ENCODE measurements around the gene PCCA.
"Not testable (repeated sequence)": the region's sequence is repeated elsewhere in the genome, so short reads cannot be mapped to it uniquely, and the experiment has no call there.

PCCA gene

DNA sequence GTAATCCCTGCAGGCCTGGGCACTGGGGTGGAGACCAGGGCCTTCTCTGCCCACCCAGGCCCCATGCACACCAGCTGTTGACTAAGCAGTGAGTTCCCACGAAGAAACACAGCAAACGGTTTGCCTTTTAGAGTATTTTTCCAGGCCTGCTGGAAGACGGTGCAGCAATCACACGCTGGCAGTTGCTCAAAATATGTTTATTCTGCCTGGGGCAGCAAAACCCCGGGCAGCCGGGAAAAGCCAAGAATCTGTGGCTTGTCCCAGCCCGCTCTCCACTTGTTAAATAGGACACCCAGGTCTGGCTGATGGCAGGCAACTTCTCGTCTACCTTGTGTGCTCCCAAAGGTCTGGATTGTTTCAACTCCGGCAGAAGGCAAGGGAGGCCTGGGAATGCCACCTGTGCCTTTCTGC is 458.9 kb downstream of the PCCA start:
- no peak for DNase-seq

DNA sequence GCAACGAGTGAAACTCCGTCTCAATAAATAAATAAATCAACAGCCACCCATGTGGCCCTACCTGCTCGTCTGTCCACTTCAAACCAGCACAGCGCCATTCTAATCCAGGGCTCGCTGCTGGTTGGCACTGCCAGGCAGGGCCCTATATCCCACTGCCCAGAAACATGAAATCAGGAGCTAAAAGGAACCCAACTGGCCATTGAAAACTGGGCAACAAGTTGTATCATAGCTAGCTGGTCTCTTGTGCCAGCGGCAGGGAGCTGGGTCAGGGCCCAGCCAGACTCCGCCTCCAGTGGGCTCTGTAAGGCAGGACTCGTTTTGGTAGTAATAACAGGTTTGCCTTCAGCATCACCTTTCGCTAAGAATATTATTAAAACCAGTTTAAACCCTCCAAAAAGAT is 460.4 kb downstream of the PCCA start:
- no peak for DNase-seq

DNA sequence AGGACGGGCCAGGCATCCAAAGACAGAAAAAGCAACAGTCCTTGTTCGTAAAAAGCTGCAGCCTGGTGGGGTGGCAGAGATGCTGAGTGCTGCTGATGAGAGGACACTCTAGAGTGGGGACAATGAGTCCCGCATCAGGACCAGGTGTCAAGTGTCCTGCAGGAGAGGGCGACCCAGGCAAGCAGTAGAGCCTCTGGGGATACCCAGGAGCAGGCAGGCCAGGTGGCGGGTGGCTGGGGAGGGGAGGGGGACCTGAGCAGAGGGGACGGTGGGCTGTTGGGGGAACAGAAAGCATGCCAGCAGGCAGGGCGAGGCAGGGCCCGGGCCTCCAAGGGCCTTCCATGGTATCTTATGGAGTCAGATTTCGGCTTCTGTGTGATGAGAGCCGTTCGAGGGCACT is 463.9 kb downstream of the PCCA start:
- DNase-seq, result peak in 1 of 3 experiments; percentile 68

DNA sequence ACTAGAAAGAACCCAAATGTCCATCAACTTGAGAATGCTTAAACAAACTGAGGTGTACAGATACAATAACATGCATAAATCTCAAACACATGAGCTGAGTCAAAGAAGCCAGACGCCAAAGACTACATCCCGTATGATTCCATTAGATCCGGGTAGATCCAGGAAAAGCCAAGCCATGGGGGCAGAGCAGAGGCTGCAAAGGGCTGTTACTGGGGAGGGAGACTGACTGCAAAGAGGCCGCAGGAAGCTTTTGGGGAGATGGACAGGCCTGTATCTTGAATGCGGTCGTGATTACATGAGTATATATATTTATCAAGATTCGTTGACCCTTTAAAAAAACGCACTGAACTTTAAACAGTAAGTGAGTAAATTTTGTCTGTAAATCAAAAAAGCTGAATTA is 471.0 kb downstream of the PCCA start:
- DNase-seq, result no peak

DNA sequence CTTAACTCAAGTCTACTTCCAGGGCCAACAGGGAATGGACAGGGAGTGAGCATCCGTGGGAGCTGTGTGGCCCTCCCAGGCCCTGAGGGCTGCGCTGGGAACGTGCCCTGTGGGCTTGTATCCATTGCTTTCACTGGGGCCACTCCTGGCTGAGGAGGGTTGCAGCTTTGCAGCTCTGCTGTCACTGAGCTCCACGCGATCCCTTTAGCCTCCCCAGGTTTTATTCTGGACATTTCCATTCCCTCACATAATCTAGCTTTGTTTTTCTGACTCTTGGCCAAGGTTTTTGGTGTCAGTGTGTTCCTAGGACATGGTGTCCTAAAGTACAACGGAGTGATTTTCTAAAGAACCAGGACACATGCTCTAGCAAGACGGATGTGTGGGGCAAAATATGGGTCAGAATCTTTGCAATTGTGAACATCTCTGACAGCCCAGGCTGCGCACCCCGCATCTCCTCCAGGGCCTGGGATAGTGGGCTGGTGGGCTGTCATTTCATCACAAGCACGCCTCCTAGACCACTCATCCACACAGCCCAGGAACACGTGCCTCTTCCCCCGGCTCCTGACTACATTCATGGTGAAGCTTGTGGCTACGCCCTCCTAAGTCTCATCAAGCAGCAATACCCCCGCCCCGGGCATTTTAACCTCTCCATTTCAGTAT is 471.7 kb downstream of the PCCA start:
- DNase-seq, result no peak

DNA sequence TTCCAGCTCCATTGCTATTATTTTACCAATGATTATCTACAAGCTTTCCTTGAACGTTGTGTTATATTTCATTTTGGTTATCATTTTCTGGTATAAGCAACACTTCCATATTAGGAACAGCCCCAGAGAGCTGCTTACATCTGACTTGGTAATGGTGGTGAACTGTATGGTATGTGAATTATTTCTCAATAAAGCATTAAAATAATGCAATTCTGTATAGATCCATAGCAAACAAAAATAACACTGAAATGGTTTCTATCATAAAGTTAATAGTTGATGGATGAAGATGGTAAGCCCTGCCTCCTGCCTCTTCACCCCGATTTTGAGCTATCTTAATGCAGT is 472.2 kb downstream of the PCCA start:
- no peak for DNase-seq

DNA sequence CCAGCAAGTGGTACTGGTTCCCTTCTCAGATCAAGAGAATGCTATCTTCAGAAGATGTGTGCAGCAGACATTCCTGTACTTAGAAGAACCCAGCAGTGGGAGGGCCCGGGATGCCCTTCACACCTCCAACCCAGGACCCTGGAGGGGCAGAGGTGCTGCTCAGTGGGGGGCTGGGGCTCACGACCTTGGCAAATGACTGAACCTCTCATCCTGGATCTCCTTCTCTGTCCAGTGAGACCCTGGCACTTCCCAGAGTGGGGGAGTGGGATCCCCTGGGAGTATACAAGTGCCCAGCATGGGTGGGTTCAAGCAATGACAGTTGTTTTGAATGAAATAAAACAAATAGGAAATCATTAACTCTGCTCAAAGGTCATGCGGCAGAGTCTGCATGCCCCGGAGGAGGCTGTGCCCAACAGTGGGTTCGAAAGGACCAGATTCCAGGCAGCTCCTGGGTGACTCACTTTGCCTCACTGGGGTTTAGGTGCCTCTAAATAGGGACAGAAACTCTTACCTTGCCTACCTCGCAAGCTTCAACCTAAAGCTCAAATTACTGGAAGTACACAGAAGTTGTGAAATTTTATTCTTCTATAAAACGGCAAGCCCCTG is 472.8 kb downstream of the PCCA start:
- DNase-seq, result no peak

DNA sequence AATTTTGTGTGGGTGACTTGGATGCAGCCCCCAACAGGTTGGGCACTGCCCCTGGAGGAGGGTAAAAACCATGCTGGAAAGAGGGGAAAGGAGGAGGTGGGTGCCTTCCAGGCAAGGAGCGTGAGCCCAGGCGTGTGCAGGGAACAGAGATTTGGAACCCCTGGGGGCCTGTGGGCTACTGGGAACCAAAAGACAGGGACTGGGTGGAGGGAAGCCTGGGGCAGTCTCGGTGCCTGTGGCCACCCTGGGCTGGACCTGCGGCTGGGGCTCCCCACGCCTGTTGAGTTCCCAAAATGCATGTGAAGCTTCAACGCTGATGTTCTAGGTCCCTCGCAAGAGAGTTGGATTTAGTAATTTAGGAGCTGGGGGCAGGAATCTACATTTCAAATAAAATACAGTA is 474.9 kb downstream of the PCCA start:
- DNase-seq, result no peak

DNA sequence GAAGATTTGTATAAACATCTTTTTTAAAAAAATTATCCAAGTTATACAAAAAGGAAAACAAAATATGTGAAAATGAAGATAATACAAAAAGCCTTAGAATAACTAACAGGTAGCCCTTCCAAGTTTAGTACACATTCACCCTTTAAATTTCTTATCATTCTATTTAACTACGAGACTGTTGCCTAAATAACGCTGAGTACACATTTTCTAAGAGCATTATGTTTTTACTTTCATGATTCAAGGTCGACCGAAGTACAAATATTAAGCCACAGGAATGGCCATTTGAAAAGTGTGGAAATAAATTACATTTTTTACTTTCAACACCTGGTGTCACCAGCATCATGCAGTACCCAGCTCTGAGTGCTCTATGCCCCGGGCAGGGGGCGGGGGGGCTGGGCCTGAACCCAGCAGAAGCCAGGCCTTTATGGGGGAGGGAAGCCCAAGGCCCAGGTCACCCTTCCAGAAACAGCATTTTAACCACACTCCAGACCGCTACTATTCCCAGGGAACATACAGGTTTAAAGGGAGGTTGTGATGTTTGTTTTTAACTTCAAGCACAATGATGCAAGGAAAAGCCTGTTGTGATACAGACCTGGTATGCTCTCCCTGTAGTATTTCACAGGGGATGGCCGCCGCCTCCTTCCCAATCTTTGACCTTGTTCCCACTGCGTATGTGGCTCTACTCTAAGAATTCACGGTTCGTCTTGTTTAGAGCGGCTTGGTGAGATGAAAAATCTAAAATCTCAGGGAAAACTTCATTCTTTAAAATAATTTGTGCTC is 475.7 kb downstream of the PCCA start:
- peak in 2 of 3 experiments; percentile 14 to 40 for DNase-seq

DNA sequence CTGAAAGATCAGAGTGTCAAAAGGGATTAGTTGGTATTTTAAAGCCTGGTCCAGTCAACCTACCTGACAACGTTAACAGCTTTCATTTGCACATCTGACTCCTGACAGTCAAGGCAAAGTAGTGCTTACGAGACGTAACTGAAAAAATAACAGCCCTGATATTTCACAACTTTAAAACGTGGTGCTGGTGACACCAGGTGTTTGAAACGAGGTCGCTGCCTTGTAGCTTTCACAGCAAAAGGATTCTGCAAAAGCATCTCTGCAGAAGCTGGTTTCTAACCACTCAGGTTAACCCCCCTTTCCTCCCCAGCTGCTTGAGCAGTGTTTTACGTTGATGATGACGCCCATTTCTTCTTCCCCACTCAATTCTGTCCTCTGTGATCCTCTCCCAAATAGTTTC is 476.4 kb downstream of the PCCA start:
- DNase-seq, result peak in 1 of 3 experiments; percentile 36

DNA sequence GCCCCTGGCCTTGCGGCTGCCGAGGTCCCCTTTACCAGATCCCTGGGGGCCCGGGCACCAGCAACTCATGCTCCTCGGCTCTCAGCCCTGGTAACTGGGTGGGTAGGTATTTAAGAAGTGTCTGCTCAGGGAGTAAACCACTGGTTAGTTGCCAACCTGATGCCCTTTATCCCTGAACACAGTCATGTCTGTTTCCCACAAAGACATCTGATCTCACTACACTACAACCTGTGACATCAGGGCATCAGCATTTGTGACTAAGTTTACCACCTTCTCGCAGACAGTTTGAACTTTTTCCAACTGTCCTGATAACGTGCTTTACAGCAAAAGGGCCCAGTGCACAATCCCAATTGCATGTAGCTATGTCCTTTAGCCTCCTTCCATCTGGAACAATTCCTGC is 477.6 kb downstream of the PCCA start:
- DNase-seq, result no peak

DNA sequence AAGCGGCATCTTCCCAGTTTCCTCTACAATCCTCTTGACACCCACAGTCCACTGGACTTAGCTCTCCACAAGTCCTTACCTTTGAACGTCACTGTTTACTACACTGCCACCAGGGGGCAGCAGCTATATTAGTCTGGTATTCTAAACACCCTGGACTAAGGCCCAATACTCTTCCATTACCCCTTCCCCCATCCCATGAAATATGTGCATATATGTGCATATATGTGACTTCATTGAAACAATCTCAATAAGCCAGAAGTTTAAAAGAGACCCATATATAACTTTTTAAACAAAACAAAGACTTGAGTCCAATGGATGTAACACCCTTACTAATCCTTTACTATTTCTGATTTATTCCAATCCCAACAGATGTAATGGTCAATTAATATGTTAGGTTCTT is 484.2 kb downstream of the PCCA start:
- DNase-seq, result peak; percentile 78 to 95 (median 90)

DNA sequence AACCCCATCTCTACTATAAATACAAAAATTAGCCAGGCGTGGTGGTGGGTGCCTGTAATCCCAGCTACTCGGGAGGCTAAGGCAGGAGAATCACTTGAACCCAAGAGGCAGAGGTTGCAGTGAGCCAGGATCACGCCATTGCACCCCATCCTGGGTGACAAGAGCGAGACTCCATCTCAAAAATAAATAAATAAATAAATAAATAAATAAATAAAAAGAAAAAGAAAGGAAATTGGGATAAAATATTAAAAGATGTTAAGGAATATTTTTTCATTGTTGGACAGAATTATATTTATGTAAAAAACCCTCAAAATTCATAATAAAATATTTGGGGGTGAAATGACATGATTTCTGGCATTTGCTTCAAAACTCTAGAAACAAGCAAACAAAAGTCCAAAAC is 488.3 kb downstream of the PCCA start:
- not testable (repeated sequence) for DNase-seq
